ENCODE measurements around the gene TRPM6.

GRCh38 chr9:74910036-74910435, 22.3 kb upstream of the TRPM6 start:
- TF ChIP-seq EZH2phosphoT487 (IDR thresholded peaks at IDR 0.05; ENCODE audit: insufficient read depth, low read depth) (no peak), EZH2 (IDR thresholded peaks at IDR 0.05; ENCODE audit: insufficient read depth, poor library complexity, severe bottlenecking) (no peak)
